Erythroblast (primary cell): Measurements from ENCODE around the gene OR13C9.

Experiments used
- GATA1 ChIP-seq: IDR thresholded peaks from 2 replicates; pipeline ENCODE4 v1.6.1; 2011; ENCODE audit warnings: low read depth, mild to moderate bottlenecking, control low read depth, low read length, moderate library complexity
- POLR2A ChIP-seq: IDR thresholded peaks from 2 replicates; pipeline ENCODE4 v1.6.1; 2011; ENCODE audit warnings: mild to moderate bottlenecking, low read length

- TF ChIP-seq POLR2A = no peak
- no peak for TF ChIP-seq GATA1
Measured at GRCh38 chr9:104604801-104605200, 13.2 kb downstream of the OR13C9 start.
